GM18517 (cell line): ENCODE measurements around the gene SRC.

Source experiments
- ATAC-seq: cut with Tn5 transposase; IDR thresholded peaks from one replicate; pipeline ENCODE4 v1.9.1; 2021; ENCODE audit warnings: mild to moderate bottlenecking, moderate library complexity; ENCODE audit not compliant: unreplicated experiment

The SRC gene

DNA sequence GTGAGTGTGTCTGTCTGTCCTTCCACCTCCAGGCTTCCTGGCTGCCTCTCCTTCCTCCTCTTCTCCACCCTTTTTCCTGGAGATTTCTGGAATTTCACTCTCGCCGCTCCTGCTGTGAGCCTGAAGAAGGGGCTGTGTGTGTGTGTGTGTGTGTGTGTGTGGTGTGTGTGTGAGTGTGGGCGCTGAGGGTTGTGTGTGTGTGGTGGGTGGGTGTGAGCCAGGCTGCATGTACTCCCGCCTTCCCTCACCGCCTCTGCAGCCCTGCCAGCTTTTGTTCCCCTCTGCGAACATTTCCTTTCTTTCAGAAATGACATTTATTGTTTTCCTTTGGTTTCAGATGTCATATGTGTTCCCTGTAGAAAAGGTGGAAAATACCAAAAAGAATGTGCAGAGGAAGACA, 76.0 kb downstream of the SRC start:
- no peak for ATAC-seq

DNA sequence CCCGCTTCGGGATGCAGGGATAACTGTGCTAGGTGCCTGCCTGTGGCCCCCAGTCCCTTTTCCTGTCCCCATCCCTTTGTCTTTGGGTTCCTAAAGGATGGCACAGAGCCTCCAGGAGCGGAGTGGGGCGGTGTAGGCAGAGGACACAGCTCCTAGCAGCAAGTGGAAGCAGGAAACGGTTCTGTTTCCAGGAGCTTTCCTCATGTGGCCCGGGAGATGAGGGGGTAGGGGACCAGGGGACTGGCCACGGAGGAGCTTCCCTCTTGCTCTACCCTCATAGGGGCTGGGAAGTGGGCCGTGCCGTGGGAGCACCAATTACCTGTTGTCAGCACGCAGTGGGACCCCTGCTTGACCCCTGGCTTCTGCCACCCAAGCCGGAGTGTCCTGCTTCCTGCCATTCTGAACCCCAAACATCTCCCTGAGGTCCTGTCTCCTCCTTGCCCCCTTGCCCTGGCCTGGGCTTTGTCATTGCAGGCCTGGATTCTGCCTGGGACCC, 76.9 kb downstream of the SRC start:
- no peak for ATAC-seq

DNA sequence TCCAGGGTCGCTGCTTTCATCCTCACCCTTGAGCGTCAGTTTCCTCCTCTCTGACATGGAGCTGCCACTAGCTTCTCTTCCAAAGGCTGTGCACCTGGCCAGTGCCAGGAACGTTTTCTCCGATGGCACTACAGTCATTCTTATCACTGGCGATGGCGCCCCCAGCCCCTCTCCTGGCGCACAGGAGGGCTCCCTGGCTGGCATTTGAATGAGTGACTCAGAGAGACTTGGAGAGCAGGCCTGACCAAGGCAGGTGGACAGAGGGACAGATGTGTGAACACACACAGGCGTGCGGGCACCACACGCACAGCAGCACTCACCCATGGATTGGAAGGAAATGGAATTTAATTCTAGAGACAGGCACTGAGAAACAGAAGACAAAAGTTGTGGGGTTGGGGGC, 77.6 kb downstream of the SRC start:
- no peak for ATAC-seq

DNA sequence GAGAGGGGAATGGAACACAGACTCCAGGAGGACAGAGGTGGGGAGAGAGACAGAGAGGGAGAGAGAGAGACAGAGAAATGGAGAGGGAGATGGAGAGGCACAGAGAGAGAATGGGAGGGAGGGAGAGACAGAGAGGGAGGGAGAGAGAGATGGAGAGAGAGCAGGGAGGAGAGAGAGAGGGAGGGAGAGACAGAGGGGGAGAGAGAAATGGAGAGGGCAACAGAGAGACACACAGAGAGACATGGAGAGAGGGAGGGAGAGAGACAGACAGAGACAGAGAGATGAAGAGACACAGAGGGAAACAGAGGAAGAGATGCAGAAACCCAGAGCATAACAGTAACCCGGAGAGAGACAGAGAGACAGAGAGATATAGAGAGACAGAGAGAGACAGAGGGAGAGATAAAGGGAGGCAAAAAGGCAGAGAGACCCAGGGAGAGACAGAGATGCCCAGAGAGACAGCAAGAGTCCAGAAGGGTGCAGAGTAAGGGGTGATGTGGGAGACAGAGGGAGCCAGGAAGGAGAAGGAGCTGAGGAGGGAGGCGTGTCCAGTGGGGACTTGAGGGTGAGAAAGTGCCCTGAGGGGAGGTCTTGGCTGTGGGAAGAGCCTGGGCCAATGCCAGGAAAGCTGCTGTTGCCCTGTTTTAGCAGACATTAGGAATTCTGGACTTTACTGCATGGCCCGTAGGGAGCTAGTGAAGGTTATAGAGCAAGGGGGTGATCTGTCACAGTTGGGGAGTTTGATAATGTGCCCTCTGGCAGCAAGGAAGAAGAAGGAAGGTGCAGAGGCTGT, 78.3 kb downstream of the SRC start:
- ATAC-seq, result no peak

DNA sequence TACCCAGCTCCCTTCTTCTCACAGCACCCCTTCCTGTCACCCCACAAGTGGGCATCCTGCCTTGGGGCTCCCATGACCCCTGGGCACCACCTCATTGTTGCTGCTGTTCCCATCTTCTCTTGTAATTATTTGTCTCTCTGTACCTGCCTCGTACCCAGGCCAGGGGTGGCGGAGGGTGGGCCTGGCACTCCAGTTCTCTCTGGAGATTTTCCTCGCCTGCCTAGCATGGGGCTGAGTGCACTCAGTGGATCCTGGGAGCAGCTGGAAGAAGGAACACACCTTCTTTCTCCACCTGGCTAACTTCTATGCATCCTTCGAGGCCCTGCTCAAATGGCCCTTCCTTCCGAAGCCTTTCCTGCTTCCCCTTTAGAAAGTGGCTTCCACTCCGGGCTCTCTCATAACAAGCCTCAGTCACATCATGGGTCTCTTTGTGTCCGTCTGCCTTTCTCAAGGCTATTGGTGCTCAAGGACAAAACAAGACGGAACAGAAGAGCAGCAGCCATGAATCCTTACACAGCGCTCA, 79.2 kb downstream of the SRC start:
- no peak for ATAC-seq

DNA sequence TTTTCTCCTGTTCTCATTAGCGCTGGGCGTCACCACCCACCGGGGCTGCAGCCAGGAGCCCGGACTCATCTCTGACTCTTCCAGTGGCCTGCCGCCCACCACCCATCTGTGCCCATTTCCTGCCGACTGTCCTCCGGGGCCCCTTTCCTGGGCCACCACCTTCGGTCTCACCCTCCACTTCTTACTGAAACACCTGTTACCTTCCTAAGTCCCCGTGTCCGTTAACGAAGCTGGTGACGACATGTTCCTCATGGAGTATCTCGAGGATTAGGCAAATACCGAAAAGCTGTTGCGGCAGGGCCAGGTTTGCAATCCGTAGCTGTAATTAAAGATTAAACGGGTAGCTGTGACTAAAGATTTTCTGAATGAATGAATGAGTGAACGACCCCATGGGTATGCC, 80.2 kb downstream of the SRC start:
- no peak for ATAC-seq

DNA sequence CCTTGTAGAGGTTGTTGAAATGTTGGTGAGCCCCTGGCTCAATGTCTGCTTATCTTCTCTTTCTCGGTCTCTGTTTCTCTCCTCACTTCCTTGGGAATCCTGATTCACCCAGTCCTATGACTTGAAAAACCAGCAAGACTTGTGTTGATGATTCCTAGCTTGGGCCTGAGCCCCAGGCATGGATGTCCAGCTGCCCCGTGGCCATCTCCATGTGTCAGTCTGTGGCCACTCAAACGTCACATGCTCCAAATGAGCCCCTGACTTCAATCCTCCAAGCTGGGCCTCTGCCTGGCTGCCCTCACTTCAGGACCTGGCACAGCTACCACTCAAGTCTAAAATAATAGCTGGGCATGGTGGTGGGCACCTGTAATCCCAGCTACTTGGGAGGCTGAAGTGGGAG, 81.0 kb downstream of the SRC start:
- ATAC-seq, result no peak

DNA sequence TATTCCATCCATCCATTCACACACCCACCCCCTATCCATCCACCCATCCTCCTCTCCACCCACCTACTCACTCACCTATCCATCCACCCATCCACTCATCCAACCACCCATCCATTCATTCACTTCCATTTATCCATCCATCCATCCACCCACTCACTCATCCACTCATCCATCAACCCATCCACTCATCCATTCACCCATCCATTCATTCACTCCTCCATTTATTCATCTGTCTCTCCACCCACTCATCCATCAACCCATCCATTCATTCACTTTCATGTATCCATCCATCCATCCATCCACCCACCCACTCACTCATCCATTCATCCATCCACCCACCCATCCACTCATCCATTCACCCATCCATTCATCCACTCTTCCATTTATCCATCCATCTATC, 84.1 kb downstream of the SRC start:
- ATAC-seq, result no peak

DNA sequence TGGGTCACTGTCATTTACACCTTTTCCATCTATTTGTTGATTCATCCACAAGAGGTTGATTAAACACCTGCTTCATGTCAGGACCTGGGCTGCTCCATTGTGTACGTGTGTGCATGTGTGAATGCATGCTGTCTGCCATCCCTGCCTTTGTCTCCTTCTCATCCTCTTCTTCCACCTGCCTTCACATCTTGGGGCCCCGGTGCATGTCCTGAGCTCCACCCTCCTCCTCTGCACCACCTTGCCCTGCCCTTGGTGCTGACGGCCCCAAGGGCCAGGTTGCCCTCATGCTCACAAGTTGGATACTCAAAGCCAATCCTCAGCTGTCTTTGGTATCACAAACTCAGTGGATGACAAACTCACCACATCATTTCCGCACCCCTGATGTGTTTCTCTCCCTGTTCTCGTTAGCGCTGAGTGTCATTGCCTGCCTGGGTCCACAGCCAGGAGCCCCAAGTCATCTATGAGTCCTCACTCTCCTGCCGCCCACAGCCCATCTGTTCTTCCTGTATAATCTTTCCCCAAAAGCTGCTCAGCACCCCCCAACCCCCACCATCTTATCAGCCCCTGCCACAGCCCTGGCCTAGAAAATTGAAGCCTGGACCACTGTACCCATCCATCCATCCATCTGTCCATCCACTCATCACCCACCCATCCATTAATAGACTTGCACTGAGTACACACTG, 85.0 kb downstream of the SRC start:
- ATAC-seq, result no peak

DNA sequence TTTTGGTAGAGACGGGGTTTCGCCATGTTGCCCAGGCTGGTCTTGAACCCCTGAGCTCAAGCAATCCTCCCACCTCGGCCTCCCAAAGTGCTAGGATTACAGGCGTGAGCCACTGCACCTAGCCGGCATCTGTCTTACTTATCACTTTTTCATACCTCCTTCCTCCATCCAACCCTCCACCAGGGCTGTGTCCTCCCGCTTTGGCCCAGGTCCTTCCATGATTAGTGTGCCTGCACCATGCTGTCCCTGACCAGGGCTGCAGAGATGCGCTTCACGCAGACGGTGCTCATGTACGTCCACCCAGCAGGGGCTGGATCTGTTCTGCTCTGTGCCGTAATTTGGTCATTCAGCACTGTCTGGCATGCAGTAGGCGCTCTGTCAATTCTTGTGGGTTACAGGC, 85.8 kb downstream of the SRC start:
- no peak for ATAC-seq

DNA sequence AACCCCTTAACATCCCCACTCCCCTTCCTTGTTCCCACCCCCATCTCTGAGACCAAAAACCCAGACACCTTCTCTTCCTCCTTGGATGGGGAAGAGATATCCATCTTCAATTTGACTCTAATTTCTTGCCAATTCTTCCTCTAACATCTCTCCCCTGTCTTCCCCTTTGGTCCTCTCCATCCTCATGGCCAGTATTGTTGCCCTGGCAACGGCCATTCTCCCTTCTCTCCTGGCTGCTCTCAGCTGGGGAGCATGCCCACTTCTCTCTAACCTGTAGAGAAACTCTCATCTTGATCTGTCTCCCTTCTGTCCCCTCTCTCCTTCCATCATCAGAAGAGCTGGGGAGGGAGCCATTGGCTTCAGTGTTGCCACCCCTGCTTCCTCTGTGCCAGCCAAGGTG, 86.7 kb downstream of the SRC start:
- no peak for ATAC-seq

DNA sequence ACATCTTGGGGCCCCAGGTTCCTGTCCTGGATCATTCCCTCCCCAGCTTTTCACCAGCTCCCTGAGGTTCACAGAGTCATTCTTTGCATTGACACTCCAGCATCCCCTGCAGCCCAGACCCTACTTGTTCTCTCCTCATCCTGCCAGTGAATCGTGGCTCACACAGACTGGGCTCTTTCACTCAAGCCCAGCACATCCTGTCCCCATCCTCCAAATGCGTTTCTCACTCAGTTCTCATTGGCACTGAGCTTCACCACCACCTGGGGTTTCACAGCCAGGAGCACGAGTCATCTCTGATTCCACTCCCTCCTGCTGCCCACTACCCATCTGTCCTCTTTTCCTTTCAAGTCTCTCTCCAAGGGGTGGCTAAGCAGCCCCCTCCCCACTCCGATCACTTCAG, 89.7 kb downstream of the SRC start:
- ATAC-seq, result no peak

DNA sequence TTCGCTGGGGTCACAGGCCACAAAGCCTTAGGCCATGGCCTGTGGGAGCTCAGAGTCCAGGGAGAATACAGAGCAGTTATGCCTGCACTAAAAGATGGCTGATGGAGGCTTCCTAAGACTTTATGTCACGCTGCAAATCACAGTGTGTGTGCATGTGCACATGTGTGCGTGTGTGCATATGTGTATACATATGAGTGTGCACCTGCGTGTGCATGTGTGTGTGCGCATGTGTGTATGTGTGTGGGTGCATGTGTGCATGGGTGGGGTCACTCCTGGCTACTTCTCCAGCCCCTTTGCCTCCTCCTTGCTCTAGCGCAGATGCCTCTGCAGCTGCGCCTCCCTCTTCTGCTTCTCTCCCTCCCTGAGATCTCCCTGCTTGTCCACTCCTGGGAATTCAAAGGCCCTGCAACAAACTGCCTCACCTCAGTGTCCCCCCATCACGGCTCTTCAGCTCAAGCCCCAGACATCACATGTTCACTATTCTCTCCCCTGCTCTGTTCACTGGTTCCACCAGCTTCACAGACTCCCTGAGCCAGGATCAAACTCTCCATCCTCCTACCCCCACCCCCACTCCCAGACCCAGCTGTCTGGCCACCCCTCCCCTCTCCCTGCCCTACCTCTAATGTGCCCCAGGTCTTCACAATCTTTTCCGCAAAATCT, 90.7 kb downstream of the SRC start:
- ATAC-seq, result no peak

DNA sequence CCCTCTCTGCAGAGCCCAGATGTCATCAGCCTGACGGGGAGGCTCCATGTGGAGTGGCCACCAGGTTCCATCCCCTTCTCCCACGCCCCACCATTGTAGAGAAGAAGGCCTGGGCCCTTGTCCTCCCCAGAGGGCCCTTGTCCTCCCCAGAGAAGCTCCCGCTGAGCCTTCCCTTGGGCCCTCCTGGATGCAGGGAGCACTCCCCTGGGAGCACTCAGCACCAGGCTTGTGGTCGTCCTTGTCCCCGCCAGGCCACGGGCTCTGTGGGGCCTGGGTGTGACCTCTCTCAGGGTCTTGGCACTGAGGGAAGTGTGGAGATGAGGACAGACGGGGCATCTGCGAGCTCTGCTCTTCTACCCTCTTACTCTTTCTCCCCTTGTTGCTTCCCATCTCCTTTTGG, 91.7 kb downstream of the SRC start:
- no peak for ATAC-seq

DNA sequence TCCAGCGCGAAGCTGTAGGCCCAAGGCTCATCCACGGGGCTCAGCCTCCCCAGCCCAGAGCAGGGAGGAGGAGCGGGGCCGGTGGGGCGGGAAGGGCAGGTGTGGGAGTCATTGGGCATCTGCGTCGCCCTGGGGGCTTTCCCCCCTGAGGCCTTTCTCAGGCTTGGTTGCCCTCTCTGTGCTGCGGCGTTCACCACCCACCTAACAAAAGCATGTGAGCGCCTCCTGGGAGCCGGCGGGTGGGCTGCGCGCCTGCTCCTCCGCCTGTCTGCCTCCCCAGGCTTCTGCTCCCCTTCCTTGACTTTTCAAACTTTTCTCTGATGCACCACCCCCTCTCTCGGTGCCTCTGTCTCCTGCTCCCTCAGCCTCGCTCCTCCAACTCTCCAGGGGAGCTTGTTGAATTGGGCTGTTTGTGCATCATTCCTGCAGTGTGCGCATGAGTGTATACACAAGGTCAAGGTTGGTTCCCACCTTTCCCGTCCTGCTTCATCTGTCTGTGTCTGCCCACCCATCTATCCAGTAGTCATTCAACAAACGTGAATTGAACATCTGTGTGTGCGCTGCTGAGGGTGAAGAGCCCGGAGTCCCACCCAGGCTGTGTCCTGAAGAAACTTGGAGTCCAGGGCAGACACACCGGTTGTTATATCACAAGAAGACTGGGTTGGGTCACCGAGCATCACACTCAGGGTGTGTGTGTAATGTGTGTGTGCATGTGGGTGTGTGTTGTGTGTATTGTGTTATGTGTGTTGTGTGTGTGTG, 92.7 kb downstream of the SRC start:
- no peak for ATAC-seq

DNA sequence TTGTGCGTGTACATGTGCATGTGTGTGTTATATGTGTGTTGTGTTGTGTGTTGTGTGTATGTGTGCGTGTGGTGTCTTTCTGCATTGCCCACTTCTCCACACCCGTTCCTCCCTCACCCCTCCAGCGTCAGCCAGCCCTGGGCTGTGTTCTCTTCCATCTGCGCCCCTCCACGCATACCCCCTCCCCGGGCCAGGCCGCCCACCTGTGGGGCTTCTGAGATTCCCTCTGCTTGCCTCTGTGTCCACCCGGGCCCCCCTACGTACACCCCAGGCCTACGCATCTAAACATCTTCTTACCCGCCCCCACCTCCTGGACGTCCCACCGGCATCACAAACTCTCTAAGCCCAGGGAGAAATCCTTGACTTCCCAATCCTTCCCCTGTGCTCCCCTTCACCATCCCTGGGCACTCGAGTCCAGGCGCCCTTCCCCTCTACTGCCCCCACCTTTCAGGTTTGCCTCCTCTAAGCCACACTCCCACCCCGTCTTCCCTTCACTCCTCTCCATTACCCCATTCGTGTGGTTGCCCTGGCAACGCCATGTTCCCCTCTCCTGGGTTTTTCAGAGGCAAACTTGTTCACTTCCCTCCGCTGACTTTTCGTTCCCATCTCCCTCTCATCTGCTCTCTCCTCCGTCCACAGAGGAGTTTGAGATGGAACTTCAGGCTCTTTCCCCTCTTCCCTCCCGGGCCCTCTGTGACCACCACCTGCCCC, 93.4 kb downstream of the SRC start:
- no peak for ATAC-seq

DNA sequence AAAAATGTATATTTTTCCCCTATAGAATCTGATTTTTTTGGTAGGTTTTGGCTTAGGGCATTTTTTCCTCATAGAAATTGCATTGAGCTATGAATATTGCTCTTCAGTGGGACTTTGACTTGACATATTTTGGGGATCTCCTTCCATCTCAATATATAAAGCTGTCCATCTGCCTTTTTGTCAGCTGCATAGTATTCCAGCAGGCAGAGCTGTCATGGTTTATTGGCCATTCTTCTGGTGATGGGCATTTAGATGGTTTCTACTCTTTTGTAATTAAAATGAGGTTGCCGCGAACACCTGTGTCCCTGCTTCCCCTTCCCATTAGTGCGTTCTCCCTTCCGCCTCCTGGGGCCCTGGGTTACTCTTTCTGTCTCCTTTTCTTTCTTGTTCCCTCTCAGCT, 95.1 kb downstream of the SRC start:
- no peak for ATAC-seq

DNA sequence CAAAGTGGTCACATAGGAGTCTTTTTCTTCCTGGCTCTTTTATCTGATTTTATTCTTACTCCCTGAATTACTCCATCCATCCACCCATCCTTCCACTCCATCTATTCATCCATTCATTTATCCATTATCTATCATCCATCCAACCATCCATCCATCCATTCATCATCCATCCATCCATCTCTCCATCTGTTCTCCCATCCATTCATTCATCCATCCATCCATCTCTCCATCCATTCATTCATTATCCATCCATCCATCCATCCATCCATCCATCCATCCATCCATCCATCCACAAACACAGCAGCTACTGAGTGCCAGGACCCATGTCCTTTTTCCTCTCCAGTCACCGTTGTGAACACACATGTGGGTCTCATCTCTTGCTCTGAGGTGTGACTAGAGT, 96.6 kb downstream of the SRC start:
- ATAC-seq, result no peak

DNA sequence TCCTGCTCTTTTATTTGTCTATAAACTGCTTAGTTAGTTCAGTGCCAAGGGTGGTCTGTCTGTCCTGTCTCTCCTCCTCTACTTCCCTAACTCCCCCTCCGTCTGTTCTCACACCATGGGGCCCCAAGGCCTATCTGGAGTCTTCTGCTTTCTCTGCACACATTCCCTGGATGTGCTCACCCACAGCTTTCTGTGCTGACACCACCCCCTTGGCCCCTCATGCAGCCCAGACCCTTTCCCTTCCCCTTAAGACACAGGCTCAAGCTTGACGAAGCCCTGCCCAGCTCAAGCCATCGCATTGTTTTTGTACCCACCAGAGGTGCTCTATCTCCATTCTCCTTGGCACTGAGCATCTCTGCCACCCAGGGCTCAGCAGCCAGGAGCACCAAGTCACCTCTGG, 97.0 kb downstream of the SRC start:
- ATAC-seq, result no peak

DNA sequence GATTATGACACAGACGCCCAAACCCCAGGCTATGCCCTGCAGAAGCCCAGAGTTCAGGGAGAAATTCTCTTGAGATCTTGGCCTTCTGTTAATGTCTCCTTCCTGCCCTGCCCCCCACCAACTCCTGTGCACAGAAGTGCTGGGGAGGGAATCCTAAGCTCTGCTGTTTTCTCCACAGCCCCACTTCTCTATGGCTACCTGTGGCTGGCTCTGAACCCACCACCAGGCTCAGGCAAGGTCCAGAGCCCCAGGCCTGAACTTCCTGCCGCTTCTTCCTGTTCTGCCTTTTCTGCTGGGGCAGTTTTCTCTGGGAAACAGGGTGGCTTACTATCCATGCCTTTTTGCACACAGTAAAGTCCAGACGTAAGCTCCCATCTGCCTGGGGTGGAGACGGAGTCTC, 97.7 kb downstream of the SRC start:
- ATAC-seq, result no peak
